HCT116 (cell line): ENCODE results near the gene HNF1B. TPM values are rescaled to one million over a fixed set of nuclear protein-coding genes. Genes with fewer than 3 reads are reported as not detected.

Source experiments
- ATAC-seq: fragments of 200-7000 bp; cut with Tn5 transposase; 2 replicates; pipeline ENCODE4 v1.9.1; 2020; ENCODE audit warnings: mild to moderate bottlenecking, moderate library complexity
- BruUV-seq: library from RNA; stranded (reverse); fragments of 400-500 nt; replicated peaks from 2 replicates; lab custom pipeline; 2021; lab: Mats Ljungman, UMichigan
- CTCF ChIA-PET: fragments of 300-600 bp; sonication (Branson Sonifier 250); formaldehyde crosslinking; loops from one replicate; lab custom pipeline; 2021; ENCODE audit warnings: antibody characterized with exemption; lab: Charles Lee
- POLR2A ChIA-PET: fragments of 300-600, 350-600 bp; sonication (Branson Sonifier 250); formaldehyde crosslinking; loops from one replicate; lab custom pipeline; 2021; ENCODE audit warnings: antibody characterized with exemption; lab: Charles Lee
- RAD21 ChIA-PET, 2 experiments: fragments of 300-600 bp; sonication (Branson Sonifier 250); formaldehyde crosslinking; loops; one replicate each; lab custom pipeline; 2023; ENCODE audit warnings: low total read pairs in 2 of 2; ENCODE audit not compliant: uncharacterized antibody in 2 of 2, unreplicated experiment in 2 of 2, low non-redundant PET in 1 of 2; lab: Charles Lee
- DNase-seq: peaks from one replicate; pipeline ENCODE4 v3.0.0-alpha.2; 2010; ENCODE audit warnings: low read depth, low spot score
- H2AFZ ChIP-seq: fragments of 200-600 bp; shearing (Covaris generic), sonication (generic); 2 replicates; pipeline ENCODE4 v1.6.1; 2017; ENCODE audit warnings: low read depth, mixed run types, mixed read lengths, antibody characterized with exemption, low read length; ENCODE audit not compliant: poor library complexity, severe bottlenecking
- H3K27ac ChIP-seq: 2 replicates; pipeline ENCODE4 v1.5.1; 2012; ENCODE audit warnings: low read depth, low read length
- H3K27me3 ChIP-seq: fragments of 200-600 bp; sonication (generic); 2 replicates; pipeline ENCODE4 v1.6.1; 2016; ENCODE audit warnings: mixed run types, low read length, mixed read lengths; ENCODE audit not compliant: insufficient read depth
- H3K36me3 ChIP-seq, 2 experiments: fragments of 200-500 bp in 1 of 2; fragments of 200-600 bp in 1 of 2; sonication (Bioruptor generic) in 1 of 2; sonication (generic) in 1 of 2; 2 replicates each; pipeline versions ENCODE4 v1.5.1 to v1.6.1; 2014 to 2016; ENCODE audit warnings: low read length in 2 of 2, inconsistent platforms in 1 of 2, mixed read lengths in 1 of 2, mixed run types in 1 of 2; ENCODE audit not compliant: insufficient read depth in 2 of 2, control insufficient read depth in 1 of 2
- H3K4me1 ChIP-seq, 2 experiments: fragments of 200-600 bp in 1 of 2; sonication (generic) in 1 of 2; 2 replicates each; pipeline versions ENCODE4 v1.5.1 to v1.6.1; 2012 to 2017; ENCODE audit warnings: low read length in 2 of 2, inconsistent platforms in 1 of 2, mild to moderate bottlenecking in 1 of 2, mixed read lengths in 1 of 2, mixed run types in 1 of 2, moderate library complexity in 1 of 2; ENCODE audit not compliant: insufficient read depth in 2 of 2, control insufficient read depth in 1 of 2
- H3K4me2 ChIP-seq: fragments of 200-600 bp; sonication (generic); 2 replicates; pipeline ENCODE4 v1.6.1; 2017; ENCODE audit warnings: mixed run types, low read length, mixed read lengths
- H3K4me3 ChIP-seq, 2 experiments: fragments of 200-600 bp in 1 of 2; sonication (generic) in 1 of 2; replicated peaks in 1 of 2; 2 replicates each; pipeline ENCODE4 v1.5.1; 2011 to 2016; ENCODE audit warnings: low read length in 2 of 2, control low read depth in 1 of 2, low read depth in 1 of 2, mild to moderate bottlenecking in 1 of 2, mixed read lengths in 1 of 2, mixed run types in 1 of 2
- H3K79me2 ChIP-seq: fragments of 200-600 bp; sonication (generic); 2 replicates; pipeline ENCODE4 v1.6.1; 2017; ENCODE audit warnings: mild to moderate bottlenecking, mixed run types, low read length, moderate library complexity, mixed read lengths; ENCODE audit not compliant: insufficient read depth
- H3K9ac ChIP-seq: fragments of 200-600 bp; sonication (generic); 2 replicates; pipeline ENCODE4 v1.6.1; 2016; ENCODE audit warnings: low read length, mixed read lengths
- H3K9me2 ChIP-seq: fragments of 200-600 bp; sonication (generic), shearing (Covaris generic); 2 replicates; pipeline ENCODE4 v1.6.1; 2017; ENCODE audit warnings: mixed run types, mild to moderate bottlenecking, moderate library complexity; ENCODE audit not compliant: insufficient read depth
- H3K9me3 ChIP-seq, 2 experiments: fragments of 200-500 bp in 1 of 2; fragments of 200-600 bp in 1 of 2; sonication (Bioruptor generic) in 1 of 2; sonication (generic) in 1 of 2; 2 replicates each; pipeline ENCODE4 v1.6.1; 2014 to 2017; ENCODE audit warnings: low read length in 2 of 2, mixed read lengths in 2 of 2, inconsistent platforms in 1 of 2, low read depth in 1 of 2, mild to moderate bottlenecking in 1 of 2, mixed run types in 1 of 2, moderate library complexity in 1 of 2; ENCODE audit not compliant: control insufficient read depth in 1 of 2, insufficient read depth in 1 of 2
- H4K20me1 ChIP-seq: fragments of 200-600 bp; sonication (generic), shearing (Covaris generic); 2 replicates; pipeline ENCODE4 v1.6.1; 2017; ENCODE audit warnings: mixed run types, mild to moderate bottlenecking, moderate library complexity; ENCODE audit not compliant: insufficient read depth
- CEBPB ChIP-seq: IDR thresholded peaks from 2 replicates; pipeline ENCODE4 v1.6.1; 2012; ENCODE audit warnings: low read depth
- CTCF ChIP-seq, 3 experiments: fragments of 200-600 bp in 1 of 3; sonication (generic) in 1 of 3; IDR thresholded peaks in 2 of 3; conservative IDR thresholded peaks in 1 of 3; 2 replicates each; pipeline ENCODE4 v1.5.1; 2012 to 2017; ENCODE audit warnings: low read depth in 2 of 3, low read length in 2 of 3, antibody characterized with exemption in 1 of 3, borderline replicate concordance in 1 of 3, control low read depth in 1 of 3, mild to moderate bottlenecking in 1 of 3, mixed read lengths in 1 of 3, mixed run types in 1 of 3, moderate library complexity in 1 of 3; ENCODE audit not compliant: insufficient read depth in 1 of 3
- ELF1 ChIP-seq: IDR thresholded peaks from 2 replicates; pipeline ENCODE4 v1.6.1; 2012; ENCODE audit warnings: low read depth, borderline replicate concordance
- EZH2 ChIP-seq: fragments of 200-600 bp; sonication (generic); IDR thresholded peaks from 2 replicates; pipeline ENCODE4 v1.6.1; 2017; ENCODE audit warnings: antibody characterized with exemption, mixed run types
- FOSL1 ChIP-seq: IDR thresholded peaks from 2 replicates; pipeline ENCODE4 v1.6.1; 2012; ENCODE audit warnings: low read depth
- JUND ChIP-seq: IDR thresholded peaks from 2 replicates; pipeline ENCODE4 v1.6.1; 2012
- MAX ChIP-seq: IDR thresholded peaks from 2 replicates; pipeline ENCODE4 v1.6.1; 2012
- POLR2A ChIP-seq: IDR thresholded peaks from 2 replicates; pipeline ENCODE4 v1.7.0; 2011; ENCODE audit warnings: borderline replicate concordance; ENCODE audit not compliant: insufficient read depth, insufficient read length; ENCODE audit errors: extremely low read depth
- POLR2AphosphoS5 ChIP-seq: IDR thresholded peaks from 2 replicates; pipeline ENCODE4 v1.6.1; 2011; ENCODE audit warnings: mild to moderate bottlenecking, low read depth, low read length, moderate library complexity
- RAD21 ChIP-seq: IDR thresholded peaks from 2 replicates; pipeline ENCODE4 v1.6.1; 2012; ENCODE audit warnings: low read depth, mild to moderate bottlenecking
- REST ChIP-seq: IDR thresholded peaks from 2 replicates; pipeline ENCODE4 v1.6.1; 2012; ENCODE audit warnings: low read depth
- SIN3A ChIP-seq: IDR thresholded peaks from 2 replicates; pipeline ENCODE4 v1.6.1; 2012; ENCODE audit warnings: low read depth
- SP1 ChIP-seq: IDR thresholded peaks from 2 replicates; pipeline ENCODE4 v1.6.1; 2012; ENCODE audit warnings: low read depth
- TCF7L2 ChIP-seq: IDR thresholded peaks from 2 replicates; pipeline ENCODE4 v1.7.0; 2011; ENCODE audit warnings: borderline replicate concordance, inconsistent platforms; ENCODE audit not compliant: insufficient read depth, insufficient read length; ENCODE audit errors: extremely low read depth
- ZBTB33 ChIP-seq: IDR thresholded peaks from 2 replicates; pipeline ENCODE4 v1.6.1; 2011; ENCODE audit warnings: mild to moderate bottlenecking, low read length, moderate library complexity; ENCODE audit not compliant: insufficient replicate concordance; ENCODE audit errors: extremely low read depth
- ZFX ChIP-seq: fragments of 450-650 bp; IDR thresholded peaks from 2 replicates; pipeline ENCODE4 v1.6.1; 2017
- ZNF274 ChIP-seq: fragments of 200-500 bp; sonication (Bioruptor generic); IDR thresholded peaks from 2 replicates; pipeline ENCODE4 v1.6.1; 2014; ENCODE audit warnings: mild to moderate bottlenecking, low read depth, low read length, inconsistent platforms
- intact Hi-C: fragments of 100-400 bp; cut with micrococcal nuclease; formaldehyde crosslinking; loops from 2 replicates; pipeline ENCODE4 v1.10.0; 2022
- total RNA-seq: library from RNA; stranded (reverse); gene quantifications from one replicate; pipeline ENCODE4 v1.2.1, GENCODE V29; 2021; ENCODE audit not compliant: unreplicated experiment

Gene HNF1B
- total RNA-seq, 1 experiment from 2014 or later: 3.6 TPM

- H3K4me3 ChIP-seq: no peak overlapping the region
- H3K9me3 ChIP-seq: no peaks in the 10 kb centered on the region
- intact Hi-C loops: no loop called here
- H3K4me1 ChIP-seq: peaks cover 5 to 8% of the 10 kb centered on the region in 2 experiments; a peak in 3 of 4 replicates
- DNase-seq (no peak), ATAC-seq (peak; percentile 38; the same call in 1 of the 2 replicates)
- H3K27ac ChIP-seq: no peak overlapping the region
- H3K9ac ChIP-seq: no peak overlapping the region
- peak overlapping the region; percentile 17; the same call in 1 of the 2 replicates for H3K4me2 ChIP-seq
- ChIA-PET RAD21 (no interaction called here), POLR2A (no interaction called here), CTCF (interaction anchor here (0.9 to 1.0 kb wide), 2 partner anchors 29 to 125 kb away, joined by 3 to 6 read pairs; no protein-coding TSS in a partner anchor)
- BruUV-seq: no TSS peak
- H3K9me2 ChIP-seq: no peaks in the 10 kb centered on the region
- H4K20me1 ChIP-seq: no peaks in the 10 kb centered on the region
- H2AFZ ChIP-seq: no peak overlapping the region
- no peaks in the 10 kb centered on the region for H3K79me2 ChIP-seq
- TF ChIP-seq JUND (no peak), MAX (no peak), REST (no peak), ZNF274 (no peak), RAD21 (no peak), POLR2A (no peak), CTCF (IDR thresholded peaks at IDR 0.05 in 2 of 3, conservative IDR thresholded peaks at IDR 0.05 in 1 of 3; ENCODE audit: borderline replicate concordance in 1 of 3, insufficient read depth in 1 of 3, low read depth in 2 of 3, low read length in 2 of 3) (no peak), ZBTB33 (no peak), ELF1 (no peak), TCF7L2 (no peak), EZH2 (no peak), CEBPB (no peak), SP1 (no peak), SIN3A (no peak), POLR2AphosphoS5 (no peak), FOSL1 (no peak), ZFX (no peak)
- no peaks in the 10 kb centered on the region for H3K36me3 ChIP-seq
- no peaks in the 10 kb centered on the region; the same call in 1 of the 2 replicates for H3K27me3 ChIP-seq
Observed at GRCh38 chr17:37787055-37787757, 42.3 kb upstream of the HNF1B start.
